NCI-H2227 treated with DMSO at 0.1 percent for 48 hours (cell line): Measurements from ENCODE around the gene SMIM23.

Experiments
- DNase-seq: peaks from one replicate; lab custom pipeline; 2025; lab: John Stamatoyannopoulos, UW

SMIM23 gene

DNA sequence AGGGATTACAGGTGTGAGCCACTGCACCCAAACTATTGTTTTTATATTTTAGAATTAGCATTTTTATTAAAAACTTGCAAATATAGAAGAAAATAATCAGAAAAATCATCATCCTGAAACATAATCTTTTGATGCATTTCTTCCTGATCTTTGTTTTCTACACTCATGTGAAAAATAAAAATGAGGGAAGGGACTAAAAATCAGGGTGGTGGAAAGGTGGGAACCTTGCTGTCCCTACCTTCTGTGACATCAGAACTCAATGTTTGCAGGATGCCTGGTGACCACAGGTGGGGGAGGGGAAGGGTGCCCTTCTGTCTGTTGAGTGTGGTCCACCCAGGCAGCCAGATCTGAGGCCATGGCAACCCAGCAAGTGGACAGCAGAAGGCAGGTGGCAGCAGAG is at the start of gene SMIM23:
SMIM23 (plus strand) TSS at position 301 of the 400 bp plus-strand sequence; CDS start at position 356, 55 bp downstream.
- DNase-seq = no peak

- DNase-seq = no peak
Observed at GRCh38 chr5:171736976-171737891, 48.4 kb upstream of the SMIM23 start.

DNA sequence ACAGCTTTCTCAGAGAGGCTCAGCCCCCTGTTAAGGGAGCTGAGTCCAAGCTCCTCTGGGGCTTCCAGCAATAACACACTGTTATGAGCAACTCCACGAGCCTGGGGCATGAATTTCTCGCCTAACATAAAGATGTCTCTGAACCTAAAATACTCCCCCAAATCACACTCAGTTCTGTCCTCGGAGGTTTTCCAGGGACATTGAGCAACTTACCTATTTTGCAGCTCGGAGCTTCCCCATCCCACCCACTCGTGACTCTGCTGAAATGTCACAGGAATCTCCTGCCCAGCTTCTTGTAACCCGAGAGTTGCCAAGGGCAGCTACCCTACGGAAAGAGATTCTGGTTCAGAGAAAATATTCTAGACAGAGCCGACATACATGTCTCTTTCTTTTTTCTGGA is 47.1 kb upstream of the SMIM23 start:
- no peak for DNase-seq

DNA sequence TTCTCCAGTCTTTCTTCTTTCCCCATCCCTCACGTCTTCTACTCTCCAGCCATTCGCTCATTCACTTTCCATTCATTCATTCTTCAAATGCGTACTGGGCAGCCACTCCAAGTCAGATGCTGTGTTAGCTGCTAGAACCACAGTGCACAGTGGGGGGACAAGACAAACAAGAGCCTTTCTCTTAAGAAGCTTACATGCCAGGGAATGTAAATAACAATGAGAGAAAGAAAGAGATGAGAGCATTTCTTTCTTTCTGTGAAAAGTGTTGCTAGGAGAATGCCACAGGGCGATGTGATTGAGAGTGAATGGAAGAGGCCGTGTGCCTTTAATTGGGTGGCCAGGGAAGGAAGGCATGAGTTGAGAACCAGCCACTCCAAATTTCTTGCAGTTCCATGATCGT is 46.3 kb upstream of the SMIM23 start:
- no peak for DNase-seq

GRCh38 chr5:171743436-171744076 is 42.1 kb upstream of the SMIM23 start:
- no peak for DNase-seq

GRCh38 chr5:171744264-171744663 is 41.4 kb upstream of the SMIM23 start:
- no peak for DNase-seq

GRCh38 chr5:171744882-171745281 is 40.7 kb upstream of the SMIM23 start:
- DNase-seq = no peak

GRCh38 chr5:171745602-171746001 is 40.0 kb upstream of the SMIM23 start:
- DNase-seq = no peak

DNA sequence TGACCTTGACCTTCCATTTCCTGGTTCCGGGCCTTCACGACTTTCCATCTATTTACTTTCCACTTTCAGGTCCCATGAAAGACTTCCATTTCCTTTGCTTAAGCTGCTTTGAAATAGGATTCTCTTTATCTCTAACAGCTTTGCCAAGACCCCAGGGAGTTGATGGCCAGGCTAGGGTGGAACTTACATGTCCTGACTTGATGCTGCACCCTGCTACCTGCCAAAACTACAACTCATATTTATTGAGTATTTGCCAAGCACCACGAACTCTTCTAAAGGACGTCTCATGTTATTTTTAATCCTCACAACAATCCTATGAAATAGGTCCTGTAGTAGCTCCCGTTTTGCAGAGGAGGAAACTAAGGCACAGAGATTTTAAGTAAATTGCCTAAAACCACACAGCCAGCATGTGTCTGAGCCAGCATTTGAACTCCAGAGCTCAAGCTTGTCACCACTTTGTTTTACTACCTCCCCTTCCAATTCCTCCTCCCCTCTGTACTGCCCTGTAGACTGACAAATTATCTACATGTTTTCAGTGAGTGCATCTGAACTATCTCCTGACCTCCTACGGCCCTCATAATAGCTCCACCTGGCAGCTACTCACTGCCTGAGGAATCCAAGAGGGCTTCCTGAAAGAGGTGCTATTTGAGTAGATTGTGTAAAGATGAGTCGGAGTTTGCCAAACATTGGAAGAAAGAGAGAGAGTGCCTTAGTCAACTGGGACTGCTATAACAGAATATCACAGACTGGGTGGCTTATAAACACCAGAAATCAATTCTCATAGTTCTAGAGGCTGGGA is 38.4 kb upstream of the SMIM23 start:
- DNase-seq = no peak

DNA sequence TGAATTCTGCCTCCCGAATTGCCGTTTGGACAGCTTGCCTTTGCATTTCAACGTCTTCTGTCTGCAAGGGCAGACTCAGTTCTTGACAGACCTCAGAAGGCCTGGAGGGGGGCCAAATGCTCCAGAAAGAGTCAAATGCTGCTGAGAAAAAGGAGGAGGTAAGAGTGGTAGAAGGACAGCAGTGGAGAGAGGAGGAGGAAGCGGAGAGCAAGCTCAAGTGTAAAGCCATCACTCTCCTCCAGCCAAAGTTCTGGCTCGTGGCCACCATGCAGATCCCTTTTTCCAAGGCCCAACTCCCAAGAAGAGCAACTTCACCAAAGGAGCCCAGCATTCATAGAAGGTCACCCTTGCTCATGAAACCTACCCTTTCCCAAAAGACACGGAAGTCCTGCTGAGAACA is 36.9 kb upstream of the SMIM23 start:
- no peak for DNase-seq

DNA sequence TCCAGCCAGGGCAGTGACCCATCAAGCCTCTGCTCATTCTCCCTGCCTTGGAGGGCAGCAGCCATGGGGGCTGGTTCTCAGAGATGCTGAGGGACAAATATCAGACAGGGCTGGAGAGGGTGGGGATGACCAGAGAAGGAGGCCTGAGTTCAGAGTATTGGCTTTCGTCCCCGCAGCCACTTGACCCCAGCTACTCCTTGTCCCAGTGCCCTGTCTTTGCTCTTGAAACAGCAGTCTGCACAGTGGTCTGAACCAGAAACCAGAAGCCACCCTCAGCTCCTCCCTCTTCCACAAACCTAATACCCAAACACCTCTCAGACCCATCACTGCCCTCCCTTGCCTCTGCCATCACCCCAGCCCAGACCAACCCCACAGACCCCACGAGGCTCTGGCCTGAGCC is 36.3 kb upstream of the SMIM23 start:
- no peak for DNase-seq

DNA sequence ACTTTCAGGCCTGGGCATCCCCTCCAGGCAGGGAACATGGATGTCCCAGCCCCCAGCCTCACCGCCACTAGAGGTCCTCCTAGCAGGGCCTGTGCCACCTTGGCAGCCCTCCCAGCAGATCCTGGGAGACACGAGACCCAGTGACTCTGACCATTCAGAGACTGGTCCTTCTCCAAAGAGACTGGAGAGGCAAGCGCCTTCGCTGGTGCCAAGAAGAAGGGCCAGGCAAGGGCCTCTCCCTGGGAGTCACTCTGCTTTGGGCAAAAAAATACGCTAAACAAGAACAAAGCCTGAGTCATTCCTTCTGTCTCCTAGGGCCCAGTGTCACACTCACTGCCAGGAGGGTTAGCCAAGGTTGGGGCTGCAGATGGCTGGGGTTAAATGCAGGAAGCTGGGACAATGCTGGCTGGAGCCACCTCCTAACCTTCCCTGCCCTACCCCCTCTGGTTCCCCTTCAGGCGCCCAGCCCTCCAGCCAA is 35.3 kb upstream of the SMIM23 start:
- DNase-seq = no peak

- no peak for DNase-seq
Observed at GRCh38 chr5:171755354-171755821, 30.2 kb upstream of the SMIM23 start.

DNA sequence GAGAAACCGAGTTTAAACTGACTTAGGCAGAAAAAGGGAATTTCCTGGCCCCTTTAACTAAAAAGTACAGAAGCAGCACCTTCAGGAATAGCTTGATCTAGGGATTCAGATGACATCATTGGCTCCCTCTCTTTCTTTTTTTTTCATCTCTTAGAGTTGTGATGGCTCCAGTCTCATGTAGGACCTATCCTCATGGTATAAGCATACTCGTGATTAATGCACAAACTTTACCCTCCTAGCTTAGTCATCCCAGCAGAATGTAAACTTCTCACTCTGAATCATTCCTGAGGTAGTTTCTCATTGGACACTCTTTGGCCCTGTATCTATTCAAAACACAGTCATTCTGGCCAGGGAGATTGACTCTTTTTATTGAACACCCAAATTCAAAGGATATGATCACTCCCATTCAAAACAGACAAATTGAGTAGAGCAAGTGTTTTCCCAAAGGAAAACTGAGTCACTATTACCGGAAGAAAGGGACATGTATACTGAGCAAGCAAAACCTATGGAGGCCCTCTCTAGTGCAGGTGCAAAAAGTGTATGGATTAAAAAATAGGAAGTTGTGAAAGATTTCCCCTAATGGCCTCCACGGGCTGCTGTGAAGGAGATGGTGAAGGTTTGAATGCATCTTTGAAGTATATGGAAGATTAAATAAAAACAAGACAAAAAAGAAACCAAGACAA is 27.6 kb upstream of the SMIM23 start:
- no peak for DNase-seq

DNA sequence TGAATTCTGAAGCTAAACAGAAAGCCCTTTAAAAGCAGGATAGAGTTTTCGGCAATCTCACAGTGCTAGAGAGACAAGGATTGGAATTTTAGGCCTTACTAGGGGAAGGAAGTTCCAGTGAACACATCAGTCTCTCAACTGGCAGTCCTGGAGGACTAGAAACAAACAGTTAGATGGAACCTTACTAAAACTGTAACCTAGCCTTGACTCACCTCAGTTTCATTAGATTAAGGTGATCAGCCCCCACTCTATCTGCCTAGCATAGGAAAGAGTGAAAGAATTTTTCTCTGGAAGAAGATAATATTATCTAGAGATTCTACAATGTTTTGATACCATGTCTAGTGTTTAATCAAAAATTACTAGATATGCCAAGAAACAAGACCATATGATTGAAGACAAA is 25.8 kb upstream of the SMIM23 start:
- no peak for DNase-seq

GRCh38 chr5:171762021-171762608 is 23.5 kb upstream of the SMIM23 start:
- no peak for DNase-seq

DNA sequence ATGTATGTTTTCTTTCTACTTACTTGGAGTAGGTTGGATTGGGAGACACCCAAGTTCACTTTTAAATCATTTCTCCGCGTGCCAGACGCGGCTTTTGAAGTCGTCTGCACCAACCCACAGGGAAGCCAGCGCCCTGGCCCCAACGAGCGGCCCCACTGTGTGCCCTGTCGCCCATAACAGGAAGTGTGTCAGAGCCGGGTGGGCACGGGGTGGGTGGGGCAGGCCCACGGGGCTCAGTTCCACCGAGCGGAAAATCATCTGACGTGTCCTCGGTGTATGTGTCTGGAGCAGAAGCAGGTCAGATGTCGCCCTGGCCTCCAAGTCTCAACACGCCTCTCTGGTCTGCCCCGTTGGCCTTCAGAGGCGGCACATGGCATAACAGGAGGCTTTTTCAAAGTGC is 22.7 kb upstream of the SMIM23 start:
- DNase-seq = no peak

DNA sequence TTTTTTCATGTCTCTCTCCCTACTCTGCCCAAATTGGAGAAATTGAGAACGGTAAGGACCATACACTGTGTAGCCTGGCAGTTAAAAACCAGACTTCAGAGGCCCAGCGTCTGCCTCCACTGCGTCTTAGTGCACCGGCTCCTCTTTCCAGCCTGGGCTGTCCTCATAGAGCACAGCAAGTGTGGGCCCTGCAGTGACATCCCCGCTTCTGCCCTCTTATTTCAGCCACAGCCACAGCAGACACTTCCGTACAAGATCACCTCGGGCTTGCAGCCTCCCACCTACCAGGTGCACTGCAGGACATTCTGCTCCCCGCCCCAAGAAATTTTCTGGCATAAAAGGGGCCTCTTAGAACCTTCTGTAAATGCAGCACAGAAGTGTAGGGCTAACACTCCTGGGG is 21.4 kb upstream of the SMIM23 start:
- DNase-seq = no peak

- DNase-seq = no peak
Observed at GRCh38 chr5:171766875-171767274, 18.7 kb upstream of the SMIM23 start.

DNA sequence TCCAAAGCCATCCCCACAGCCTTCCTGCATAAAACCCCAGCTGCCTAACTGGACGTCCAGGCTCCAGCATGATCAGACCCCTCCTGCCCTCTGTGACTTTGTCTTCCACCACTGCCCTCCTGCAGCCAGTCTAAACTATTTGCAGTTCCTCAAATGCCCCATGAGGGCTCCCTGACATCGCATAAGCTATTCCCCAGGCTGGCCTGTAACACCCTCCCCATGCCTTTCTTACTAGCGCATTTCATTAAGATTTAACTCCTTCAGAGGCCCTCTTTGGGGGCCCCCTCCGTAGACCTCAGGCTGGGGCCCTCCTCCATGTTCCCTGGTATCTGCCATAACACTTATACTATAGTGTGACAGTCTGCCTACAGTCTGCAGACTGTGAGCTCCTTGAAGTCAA is 15.5 kb upstream of the SMIM23 start:
- no peak for DNase-seq

- no peak for DNase-seq
Observed at GRCh38 chr5:171771856-171772255, 13.8 kb upstream of the SMIM23 start.
